Right kidney (tissue), 1 donor: ENCODE results near the gene BMP7.
"Not testable (repeated sequence)": the region's sequence is repeated elsewhere in the genome, so short reads cannot be mapped to it uniquely, and the experiment has no call there.

Source experiments
- DNase-seq: peaks from one replicate; pipeline ENCODE4 v3.0.0-alpha.2; 2016

BMP7 gene

GRCh38 chr20:57251344-57251743 lies 15.1 kb downstream of the BMP7 start:
- DNase-seq = no peak

GRCh38 chr20:57250607-57251343 lies 15.7 kb downstream of the BMP7 start:
- DNase-seq = no peak

- no peak for DNase-seq
Observed at GRCh38 chr20:57249772-57250171, 16.7 kb downstream of the BMP7 start.

- no peak for DNase-seq
Observed at GRCh38 chr20:57249073-57249472, 17.4 kb downstream of the BMP7 start.

- no peak for DNase-seq
Observed at GRCh38 chr20:57248132-57248797, 18.2 kb downstream of the BMP7 start.

- no peak for DNase-seq
Observed at GRCh38 chr20:57247292-57247965, 19.0 kb downstream of the BMP7 start.

- no peak for DNase-seq
Observed at GRCh38 chr20:57245997-57246396, 20.4 kb downstream of the BMP7 start.

GRCh38 chr20:57244627-57245214 lies 21.7 kb downstream of the BMP7 start:
- DNase-seq = peak; percentile 47

GRCh38 chr20:57244221-57244585 lies 22.2 kb downstream of the BMP7 start:
- DNase-seq = no peak

- peak; percentile 51 for DNase-seq
Observed at GRCh38 chr20:57243480-57244220, 22.8 kb downstream of the BMP7 start.

GRCh38 chr20:57242414-57242813 lies 24.0 kb downstream of the BMP7 start:
- DNase-seq = no peak

GRCh38 chr20:57241363-57241991 lies 25.0 kb downstream of the BMP7 start:
- DNase-seq = no peak

- no peak for DNase-seq
Observed at GRCh38 chr20:57240581-57241362, 25.7 kb downstream of the BMP7 start.

- DNase-seq = not testable (repeated sequence)
Observed at GRCh38 chr20:57239725-57240124, 26.7 kb downstream of the BMP7 start.

- not testable (repeated sequence) for DNase-seq
Observed at GRCh38 chr20:57239324-57239723, 27.1 kb downstream of the BMP7 start.

GRCh38 chr20:57238089-57238488 lies 28.4 kb downstream of the BMP7 start:
- no peak for DNase-seq

- DNase-seq = no peak
Observed at GRCh38 chr20:57237585-57237953, 28.9 kb downstream of the BMP7 start.

GRCh38 chr20:57236813-57237584 lies 29.4 kb downstream of the BMP7 start:
- DNase-seq = no peak

- no peak for DNase-seq
Observed at GRCh38 chr20:57234556-57235251, 31.7 kb downstream of the BMP7 start.

GRCh38 chr20:57231951-57232428 lies 34.5 kb downstream of the BMP7 start:
- no peak for DNase-seq
